VCaP (cell line): ENCODE results near the gene VILL.

ENCODE experiments used
- H3K27ac ChIP-seq: fragments of 450-650 bp; 2 replicates; pipeline ENCODE4 v1.5.1; 2017
- TF ChIP-seq, protein P1 (sequence below): fragments of 450-650 bp; conservative IDR thresholded peaks from 2 replicates; pipeline ENCODE4 v1.5.1; 2017; ENCODE audit warnings: mild to moderate bottlenecking, moderate library complexity

Gene VILL

DNA sequence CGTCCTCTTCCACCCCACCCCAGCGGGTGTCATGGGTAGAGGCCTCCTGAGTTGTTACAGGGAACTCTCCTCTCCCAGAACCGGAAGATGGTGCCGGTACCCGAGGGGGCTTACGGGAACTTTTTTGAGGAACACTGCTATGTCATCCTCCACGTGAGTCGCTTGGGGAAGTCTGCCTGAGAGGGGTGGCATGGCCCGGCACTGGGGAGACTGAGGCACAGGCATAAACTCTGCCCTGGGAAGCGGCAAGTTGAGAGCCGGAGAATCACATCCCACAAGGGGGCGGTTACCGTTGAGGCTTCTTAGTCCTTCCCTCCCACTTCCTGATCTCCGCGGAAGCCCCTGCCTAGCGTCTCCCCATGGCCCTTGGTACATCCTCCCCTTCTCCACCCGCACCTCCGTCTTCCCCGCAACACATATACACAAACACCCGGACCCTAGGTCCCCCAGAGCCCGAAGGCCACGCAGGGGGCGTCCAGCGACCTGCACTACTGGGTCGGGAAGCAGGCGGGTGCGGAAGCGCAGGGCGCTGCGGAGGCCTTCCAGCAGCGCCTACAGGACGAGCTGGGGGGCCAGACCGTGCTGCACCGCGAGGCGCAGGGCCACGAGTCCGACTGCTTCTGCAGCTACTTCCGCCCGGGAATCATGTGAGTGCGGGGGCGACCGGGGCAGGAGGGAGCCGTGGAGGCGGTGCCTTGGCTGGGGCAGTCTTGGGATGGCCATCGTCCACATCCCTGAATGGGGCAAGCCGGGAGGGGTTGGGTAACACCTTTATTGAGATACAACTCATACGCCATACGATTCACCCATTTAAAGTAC is 3.4 kb downstream of the VILL start:
- H3K27ac ChIP-seq, result peak overlapping the region; percentile 87
- TF ChIP-seq, protein P1, sequence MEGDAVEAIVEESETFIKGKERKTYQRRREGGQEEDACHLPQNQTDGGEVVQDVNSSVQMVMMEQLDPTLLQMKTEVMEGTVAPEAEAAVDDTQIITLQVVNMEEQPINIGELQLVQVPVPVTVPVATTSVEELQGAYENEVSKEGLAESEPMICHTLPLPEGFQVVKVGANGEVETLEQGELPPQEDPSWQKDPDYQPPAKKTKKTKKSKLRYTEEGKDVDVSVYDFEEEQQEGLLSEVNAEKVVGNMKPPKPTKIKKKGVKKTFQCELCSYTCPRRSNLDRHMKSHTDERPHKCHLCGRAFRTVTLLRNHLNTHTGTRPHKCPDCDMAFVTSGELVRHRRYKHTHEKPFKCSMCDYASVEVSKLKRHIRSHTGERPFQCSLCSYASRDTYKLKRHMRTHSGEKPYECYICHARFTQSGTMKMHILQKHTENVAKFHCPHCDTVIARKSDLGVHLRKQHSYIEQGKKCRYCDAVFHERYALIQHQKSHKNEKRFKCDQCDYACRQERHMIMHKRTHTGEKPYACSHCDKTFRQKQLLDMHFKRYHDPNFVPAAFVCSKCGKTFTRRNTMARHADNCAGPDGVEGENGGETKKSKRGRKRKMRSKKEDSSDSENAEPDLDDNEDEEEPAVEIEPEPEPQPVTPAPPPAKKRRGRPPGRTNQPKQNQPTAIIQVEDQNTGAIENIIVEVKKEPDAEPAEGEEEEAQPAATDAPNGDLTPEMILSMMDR, result no peak

GRCh38 chr3:37994639-37994972 is 4.0 kb downstream of the VILL start:
- H3K27ac ChIP-seq, result peak overlapping the region; percentile 87
- TF ChIP-seq, protein P1, result no peak

- TF ChIP-seq, protein P1, result no peak
- 0 out of 2 replicates have a peak overlapping the region, but pooled peaks have one; percentile 9 for H3K27ac ChIP-seq
These were observed 5.4 kb downstream of the VILL start for GRCh38 chr3:37995652-37996641.

DNA sequence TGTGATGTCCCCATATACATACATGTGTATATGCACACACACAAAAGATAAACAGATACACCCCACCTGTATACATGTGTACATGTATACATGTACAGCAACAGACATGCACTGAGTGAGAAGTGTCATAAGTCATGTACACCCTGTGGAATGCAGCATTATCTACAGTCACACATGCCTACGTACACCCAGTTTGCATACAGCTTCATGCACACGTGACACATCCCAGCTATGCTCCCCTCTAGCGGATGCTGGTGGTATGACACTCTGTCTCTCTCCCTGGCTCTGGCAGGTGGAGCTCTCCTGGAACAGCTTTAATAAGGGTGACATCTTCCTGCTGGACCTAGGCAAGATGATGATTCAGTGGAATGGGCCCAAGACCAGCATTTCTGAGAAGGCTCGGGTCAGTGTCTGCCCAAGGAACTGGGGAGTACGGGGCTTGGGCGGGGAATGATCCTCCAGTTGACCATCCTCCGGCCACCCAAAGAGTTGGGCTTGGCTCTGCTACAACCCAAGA is 6.3 kb downstream of the VILL start:
- H3K27ac ChIP-seq, result peak overlapping the region; percentile 8; the same call in 1 of the 2 replicates
- TF ChIP-seq, protein P1, result peak; percentile 90

DNA sequence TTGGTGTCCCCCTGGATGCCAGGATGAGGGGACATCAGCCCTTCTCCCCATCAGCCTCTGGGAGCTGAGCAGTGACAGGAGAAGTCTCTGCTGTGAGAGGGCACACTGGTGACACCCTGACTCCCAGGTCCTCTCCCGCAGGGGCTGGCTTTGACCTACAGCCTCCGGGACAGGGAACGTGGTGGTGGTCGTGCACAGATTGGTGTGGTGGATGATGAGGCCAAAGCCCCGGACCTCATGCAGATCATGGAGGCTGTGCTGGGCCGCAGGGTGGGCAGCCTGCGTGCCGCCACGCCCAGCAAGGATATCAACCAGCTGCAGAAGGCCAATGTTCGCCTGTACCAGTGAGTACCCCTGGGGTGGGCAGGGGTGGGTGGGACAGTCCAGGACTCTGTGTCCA is 6.8 kb downstream of the VILL start:
- TF ChIP-seq, protein P1, result no peak
- H3K27ac ChIP-seq, result peak overlapping the region; percentile 8; the same call in 1 of the 2 replicates

DNA sequence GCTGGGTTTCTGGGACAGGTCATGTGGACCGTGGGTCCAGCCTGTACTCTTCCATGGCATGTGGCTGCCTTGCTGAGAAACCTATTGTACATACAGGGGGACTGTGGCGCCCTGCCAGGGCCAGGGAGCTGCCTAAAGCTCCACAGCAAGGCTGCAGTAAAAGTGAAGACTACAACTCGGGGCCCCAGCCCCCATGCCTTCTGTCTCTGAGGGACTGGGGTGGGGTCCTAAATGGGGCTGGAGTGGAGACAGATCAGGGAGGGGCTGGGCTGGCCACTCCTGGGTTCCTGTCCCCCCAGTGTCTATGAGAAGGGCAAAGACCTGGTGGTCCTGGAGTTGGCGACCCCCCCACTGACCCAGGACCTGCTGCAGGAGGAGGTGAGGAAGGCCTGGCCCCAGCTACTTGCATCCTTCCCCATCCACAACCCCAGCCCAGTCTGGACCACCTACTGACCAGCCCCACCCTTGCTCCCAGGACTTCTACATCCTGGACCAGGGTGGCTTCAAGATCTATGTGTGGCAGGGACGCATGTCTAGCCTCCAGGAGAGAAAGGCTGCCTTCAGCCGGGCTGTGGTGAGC is 7.3 kb downstream of the VILL start:
- TF ChIP-seq, protein P1, result no peak
- peak overlapping the region; percentile 54; the same call in 1 of the 2 replicates for H3K27ac ChIP-seq
